Measurements from ENCODE around the gene SCYL3. TPM values are rescaled to one million over a fixed set of nuclear protein-coding genes. Genes with fewer than 3 reads are reported as not detected.
"Not testable (repeated sequence)": the region's sequence is repeated elsewhere in the genome, so short reads cannot be mapped to it uniquely, and the experiment has no call there.

SCYL3 gene
- total RNA-seq, 1 donor = 4.1 TPM

GRCh38 chr1:169829671-169830070, 64.0 kb downstream of the SCYL3 start:
- Histone ChIP-seq H3K4me3 (ENCODE audit: low read length) (no peak overlapping the region), H3K4me1 (ENCODE audit: insufficient read depth, low read length) (no peaks in the 10 kb centered on the region), H3K9me3 (ENCODE audit: low read depth, low read length) (no peaks in the 10 kb centered on the region), H3K27me3 (ENCODE audit: insufficient read depth, low read length) (no peaks in the 10 kb centered on the region)

- no peaks in the 10 kb centered on the region for H3K9me3 ChIP-seq (ENCODE audit: low read depth, low read length)
- no peak overlapping the region for H3K4me3 ChIP-seq (ENCODE audit: low read length)
- no peaks in the 10 kb centered on the region for H3K4me1 ChIP-seq (ENCODE audit: insufficient read depth, low read length)
- H3K27me3 ChIP-seq (ENCODE audit: insufficient read depth, low read length) = no peaks in the 10 kb centered on the region
These were observed 69.5 kb downstream of the SCYL3 start for GRCh38 chr1:169824153-169824552.

- Histone ChIP-seq H3K27me3 (ENCODE audit: insufficient read depth, low read length) (no peaks in the 10 kb centered on the region), H3K4me1 (ENCODE audit: insufficient read depth, low read length) (no peaks in the 10 kb centered on the region), H3K4me3 (ENCODE audit: low read length) (no peak overlapping the region), H3K9me3 (ENCODE audit: low read depth, low read length) (no peaks in the 10 kb centered on the region)
These were observed 72.2 kb downstream of the SCYL3 start for GRCh38 chr1:169821500-169821899.

GRCh38 chr1:169816617-169817016, 77.1 kb downstream of the SCYL3 start:
- H3K4me3 ChIP-seq (ENCODE audit: low read length) = no peak overlapping the region
- no peaks in the 10 kb centered on the region for H3K4me1 ChIP-seq (ENCODE audit: insufficient read depth, low read length)
- no peaks in the 10 kb centered on the region for H3K9me3 ChIP-seq (ENCODE audit: low read depth, low read length)
- H3K27me3 ChIP-seq (ENCODE audit: insufficient read depth, low read length) = no peaks in the 10 kb centered on the region

GRCh38 chr1:169814265-169814664, 79.4 kb downstream of the SCYL3 start:
- Histone ChIP-seq H3K4me3 (ENCODE audit: low read length) (no peak overlapping the region), H3K4me1 (ENCODE audit: insufficient read depth, low read length) (no peaks in the 10 kb centered on the region), H3K9me3 (ENCODE audit: low read depth, low read length) (no peaks in the 10 kb centered on the region)

GRCh38 chr1:169812131-169812530, 81.6 kb downstream of the SCYL3 start:
- Histone ChIP-seq H3K9me3 (ENCODE audit: low read depth, low read length) (no peaks in the 10 kb centered on the region), H3K4me3 (ENCODE audit: low read length) (no peak overlapping the region), H3K27me3 (ENCODE audit: insufficient read depth, low read length) (no peaks in the 10 kb centered on the region), H3K4me1 (ENCODE audit: insufficient read depth, low read length) (no peaks in the 10 kb centered on the region)

More at GRCh38 chr1:169814265-169814664, 79.4 kb downstream of the SCYL3 start:
- no peaks in the 10 kb centered on the region for H3K27me3 ChIP-seq (ENCODE audit: insufficient read depth, low read length)

- not testable (repeated sequence) for H3K4me3 ChIP-seq (ENCODE audit: low read length); H3K4me1 ChIP-seq (ENCODE audit: insufficient read depth, low read length); H3K9me3 ChIP-seq (ENCODE audit: low read depth, low read length); H3K27me3 ChIP-seq (ENCODE audit: insufficient read depth, low read length)
These were observed 82.2 kb downstream of the SCYL3 start for GRCh38 chr1:169811418-169812035.

- H3K27me3 ChIP-seq (ENCODE audit: insufficient read depth, low read length) = no peaks in the 10 kb centered on the region
- no peaks in the 10 kb centered on the region for H3K4me1 ChIP-seq (ENCODE audit: insufficient read depth, low read length)
- no peak overlapping the region for H3K4me3 ChIP-seq (ENCODE audit: low read length)
- H3K9me3 ChIP-seq (ENCODE audit: low read depth, low read length) = no peaks in the 10 kb centered on the region
These were observed 84.2 kb downstream of the SCYL3 start for GRCh38 chr1:169809370-169810095.

- H3K4me1 ChIP-seq (ENCODE audit: insufficient read depth, low read length) = no peaks in the 10 kb centered on the region
- no peak overlapping the region for H3K4me3 ChIP-seq (ENCODE audit: low read length)
- H3K9me3 ChIP-seq (ENCODE audit: low read depth, low read length) = no peaks in the 10 kb centered on the region
- H3K27me3 ChIP-seq (ENCODE audit: insufficient read depth, low read length) = no peaks in the 10 kb centered on the region
These were observed 88.8 kb downstream of the SCYL3 start for GRCh38 chr1:169804941-169805340.

- Histone ChIP-seq H3K27me3 (ENCODE audit: insufficient read depth, low read length) (no peaks in the 10 kb centered on the region), H3K4me1 (ENCODE audit: insufficient read depth, low read length) (no peaks in the 10 kb centered on the region), H3K4me3 (ENCODE audit: low read length) (no peak overlapping the region), H3K9me3 (ENCODE audit: low read depth, low read length) (no peaks in the 10 kb centered on the region)
These were observed 90.8 kb downstream of the SCYL3 start for GRCh38 chr1:169802888-169803287.

Other genes with a start within 250 kb of the SCYL3 start
- 337 TPM for gene SELL, start 182.3 kb downstream of the SCYL3 start, total RNA-seq
- gene SELE, start 159.8 kb downstream of the SCYL3 start, total RNA-seq = not detected
- gene METTL18, start 99.0 kb downstream of the SCYL3 start, total RNA-seq = 6.4 TPM
- gene KIFAP3, start 180.8 kb upstream of the SCYL3 start, total RNA-seq = 23.6 TPM